Measurements from ENCODE around the gene NT5C1A. TPM values are rescaled to one million over a fixed set of nuclear protein-coding genes. Genes with fewer than 3 reads are reported as not detected.
A peak's percentile ranks its signal among the peaks of the same experiment; 100 is the strongest.

Gene NT5C1A
- total and polyA plus RNA-seq, 8 donors = 0.07 to 4.5 (median 1.2) TPM

GRCh38 chr1:39690794-39691382 is 19.0 kb upstream of the NT5C1A start:
- TF ChIP-seq CTCF (IDR thresholded peaks at IDR 0.05) = no peak
- no peak overlapping the region for H3K27ac ChIP-seq
- FAIRE-seq (no peak), DNase-seq (peak in 1 of 6 donors; percentile 37), ATAC-seq (no peak)
- peaks cover 0 to 13% (median 0%) of the 10 kb centered on the region in 3 donors for H3K4me1 ChIP-seq
- no peaks in the 10 kb centered on the region for H3K27me3 ChIP-seq
- H3K4me3 ChIP-seq = peak overlapping the region; percentile 8 to 47 (median 23)
- intact Hi-C loops (cut with DNase I) = no loop called here
- WGBS, 2 donors = 17 to 19% methylated on average over 25 to 28 of the region's 28 CpGs
- H3K9me3 ChIP-seq = no peaks in the 10 kb centered on the region
- no peaks in the 10 kb centered on the region for H3K36me3 ChIP-seq

- FAIRE-seq (no peak), DNase-seq (no peak), ATAC-seq (no peak)
- Histone ChIP-seq H3K27ac (no peak overlapping the region), H3K4me1 (peaks cover 0 to 13% (median 0%) of the 10 kb centered on the region in 3 donors), H3K36me3 (no peaks in the 10 kb centered on the region), H3K4me3 (no peak overlapping the region), H3K9me3 (no peaks in the 10 kb centered on the region), H3K27me3 (no peaks in the 10 kb centered on the region)
- no peak for TF ChIP-seq CTCF (IDR thresholded peaks at IDR 0.05)
- intact Hi-C loops (cut with DNase I) = no loop called here
- 59 to 86% methylated on average over 2 of the region's 2 CpGs for WGBS, 2 donors
Observed at GRCh38 chr1:39690225-39690624, 18.3 kb upstream of the NT5C1A start.

- Histone ChIP-seq H3K9me3 (no peaks in the 10 kb centered on the region), H3K27ac (no peak overlapping the region), H3K4me3 (no peak overlapping the region), H3K27me3 (no peaks in the 10 kb centered on the region), H3K4me1 (peaks cover 0 to 13% (median 0%) of the 10 kb centered on the region in 3 donors), H3K36me3 (no peaks in the 10 kb centered on the region)
- DNase-seq (no peak), FAIRE-seq (no peak), ATAC-seq (no peak)
- no peak for TF ChIP-seq CTCF (IDR thresholded peaks at IDR 0.05)
- intact Hi-C loops (cut with DNase I) = no loop called here
Observed at GRCh38 chr1:39689635-39690034, 17.7 kb upstream of the NT5C1A start.

DNA sequence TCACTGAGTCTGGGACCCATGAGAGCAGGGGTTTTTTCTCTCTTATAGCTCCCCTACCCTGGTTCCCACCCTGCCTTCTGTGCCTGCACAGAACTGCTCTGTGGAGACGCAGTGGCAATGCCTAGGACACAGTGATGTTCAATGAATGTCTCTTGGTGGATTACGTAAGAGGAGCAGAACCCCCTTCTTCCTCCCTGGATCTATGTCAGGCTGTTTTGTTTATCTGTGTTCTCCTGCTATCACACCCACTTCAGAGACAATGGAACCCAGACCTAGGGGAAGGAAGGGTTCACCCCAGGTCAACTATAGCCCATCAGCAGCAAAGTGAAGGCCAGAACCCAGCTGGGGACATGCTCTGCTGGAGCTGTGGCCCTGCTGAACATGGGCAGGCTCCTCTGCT is 17.3 kb upstream of the NT5C1A start:
- no peak for TF ChIP-seq CTCF (IDR thresholded peaks at IDR 0.05)
- WGBS, 2 donors = 90 to 94% methylated on average over 2 of the region's 2 CpGs
- ATAC-seq (no peak), FAIRE-seq (no peak), DNase-seq (no peak)
- Histone ChIP-seq H3K4me1 (peaks cover 0 to 13% (median 0%) of the 10 kb centered on the region in 3 donors), H3K27me3 (no peaks in the 10 kb centered on the region), H3K4me3 (no peak overlapping the region), H3K36me3 (no peaks in the 10 kb centered on the region), H3K9me3 (no peaks in the 10 kb centered on the region), H3K27ac (no peak overlapping the region)
- intact Hi-C loops (cut with DNase I) = no loop called here

GRCh38 chr1:39688706-39689105 is 16.8 kb upstream of the NT5C1A start:
- no peak for FAIRE-seq

More at GRCh38 chr1:39688706-39689105, 16.8 kb upstream of the NT5C1A start:
- Histone ChIP-seq H3K36me3 (no peaks in the 10 kb centered on the region), H3K4me1 (peaks cover 0 to 13% (median 0%) of the 10 kb centered on the region in 3 donors), H3K27me3 (no peaks in the 10 kb centered on the region), H3K4me3 (no peak overlapping the region), H3K9me3 (no peaks in the 10 kb centered on the region), H3K27ac (no peak overlapping the region)
- ATAC-seq = no peak
- no peak for DNase-seq
- WGBS, 2 donors = 84 to 88% methylated on average over 3 of the region's 3 CpGs
- no peak for TF ChIP-seq CTCF (IDR thresholded peaks at IDR 0.05)
- intact Hi-C loops (cut with DNase I) = no loop called here
